PFSK-1 (cell line): ENCODE results near the gene MAD1L1.

Source experiments
- POLR2AphosphoS5 ChIP-seq: IDR thresholded peaks from 2 replicates; pipeline ENCODE4 v1.6.1; 2012; ENCODE audit warnings: low read depth, mild to moderate bottlenecking, control low read depth, low read length, moderate library complexity
- TF ChIP-seq, protein P1 (sequence below), 2 experiments: IDR thresholded peaks; 2 replicates each; pipeline versions ENCODE4 v1.6.1 to v1.8.0; 2011 to 2012; ENCODE audit warnings: low read depth in 2 of 2, low read length in 2 of 2, control low read depth in 1 of 2, inconsistent platforms in 1 of 2, mild to moderate bottlenecking in 1 of 2, moderate library complexity in 1 of 2; ENCODE audit not compliant: insufficient read depth in 1 of 2

DNA sequence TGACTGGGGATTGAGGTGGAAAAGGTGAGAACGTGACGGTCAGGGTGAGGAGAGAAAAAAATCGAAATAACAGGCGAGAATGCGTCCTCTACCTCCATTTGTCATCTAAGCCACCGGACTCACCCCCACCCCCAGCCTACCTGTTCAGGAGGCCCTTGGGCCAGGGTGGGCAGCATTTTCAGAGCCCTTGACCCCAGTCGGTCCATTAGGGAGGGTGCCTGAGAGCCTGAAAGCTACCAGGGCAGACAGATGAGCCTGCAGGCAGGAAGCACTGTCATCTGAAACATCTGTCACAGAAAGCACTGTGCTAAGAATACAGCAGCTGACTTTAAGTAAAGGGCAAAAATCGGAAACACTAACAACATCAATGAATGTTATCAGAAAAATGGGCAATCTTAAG, 47.0 kb downstream of the MAD1L1 start:
- TF ChIP-seq POLR2AphosphoS5: no peak
- TF ChIP-seq, protein P1, sequence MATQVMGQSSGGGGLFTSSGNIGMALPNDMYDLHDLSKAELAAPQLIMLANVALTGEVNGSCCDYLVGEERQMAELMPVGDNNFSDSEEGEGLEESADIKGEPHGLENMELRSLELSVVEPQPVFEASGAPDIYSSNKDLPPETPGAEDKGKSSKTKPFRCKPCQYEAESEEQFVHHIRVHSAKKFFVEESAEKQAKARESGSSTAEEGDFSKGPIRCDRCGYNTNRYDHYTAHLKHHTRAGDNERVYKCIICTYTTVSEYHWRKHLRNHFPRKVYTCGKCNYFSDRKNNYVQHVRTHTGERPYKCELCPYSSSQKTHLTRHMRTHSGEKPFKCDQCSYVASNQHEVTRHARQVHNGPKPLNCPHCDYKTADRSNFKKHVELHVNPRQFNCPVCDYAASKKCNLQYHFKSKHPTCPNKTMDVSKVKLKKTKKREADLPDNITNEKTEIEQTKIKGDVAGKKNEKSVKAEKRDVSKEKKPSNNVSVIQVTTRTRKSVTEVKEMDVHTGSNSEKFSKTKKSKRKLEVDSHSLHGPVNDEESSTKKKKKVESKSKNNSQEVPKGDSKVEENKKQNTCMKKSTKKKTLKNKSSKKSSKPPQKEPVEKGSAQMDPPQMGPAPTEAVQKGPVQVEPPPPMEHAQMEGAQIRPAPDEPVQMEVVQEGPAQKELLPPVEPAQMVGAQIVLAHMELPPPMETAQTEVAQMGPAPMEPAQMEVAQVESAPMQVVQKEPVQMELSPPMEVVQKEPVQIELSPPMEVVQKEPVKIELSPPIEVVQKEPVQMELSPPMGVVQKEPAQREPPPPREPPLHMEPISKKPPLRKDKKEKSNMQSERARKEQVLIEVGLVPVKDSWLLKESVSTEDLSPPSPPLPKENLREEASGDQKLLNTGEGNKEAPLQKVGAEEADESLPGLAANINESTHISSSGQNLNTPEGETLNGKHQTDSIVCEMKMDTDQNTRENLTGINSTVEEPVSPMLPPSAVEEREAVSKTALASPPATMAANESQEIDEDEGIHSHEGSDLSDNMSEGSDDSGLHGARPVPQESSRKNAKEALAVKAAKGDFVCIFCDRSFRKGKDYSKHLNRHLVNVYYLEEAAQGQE (IDR thresholded peaks at IDR 0.05; ENCODE audit: insufficient read depth in 1 of 2, low read depth in 2 of 2, low read length in 2 of 2): no peak
